Stimulated activated naive B cell treated with anti-CD40 and anti-IgM and Interleukin-4, amounts not matched to agents 10 μg/mL and 1 μg/mL and 100 μg/mL, for 72 hours (primary cell): Measurements from ENCODE around the gene IL23R.
A peak's percentile ranks its signal among the peaks of the same experiment; 100 is the strongest.

ENCODE experiments used
- ATAC-seq, 2 donors: fragments of 150-1000 bp; cut with Tn5 transposase; replicated peaks; 2 replicates each; pipeline ENCODE4 v1.10.0; 2021; ENCODE audit warnings: moderate library complexity in 1 of 2
- DNase-seq: peaks from one replicate; pipeline ENCODE4 v3.0.0; 2021
- H3K27ac Mint-ChIP-seq: one replicate; pipeline ENCODE4 v1.8.0; 2022; ENCODE audit warnings: mild to moderate bottlenecking, mixed read lengths
- H3K27me3 Mint-ChIP-seq, 2 donors: one replicate each; pipeline ENCODE4 v1.8.0; 2022; ENCODE audit warnings: mixed read lengths in 2 of 2
- H3K36me3 Mint-ChIP-seq, 2 donors: one replicate each; pipeline ENCODE4 v1.8.0; 2022; ENCODE audit warnings: mixed read lengths in 2 of 2, mild to moderate bottlenecking in 1 of 2
- H3K4me1 Mint-ChIP-seq, 2 donors: one replicate each; pipeline ENCODE4 v1.8.0; 2022; ENCODE audit warnings: mixed read lengths in 2 of 2, mild to moderate bottlenecking in 1 of 2
- H3K4me3 Mint-ChIP-seq, 2 donors: one replicate each; pipeline ENCODE4 v1.8.0; 2022; ENCODE audit warnings: mild to moderate bottlenecking in 2 of 2, mixed read lengths in 2 of 2, moderate library complexity in 1 of 2
- H3K9me3 Mint-ChIP-seq, 2 donors: one replicate each; pipeline ENCODE4 v1.8.0; 2022; ENCODE audit warnings: mixed read lengths in 2 of 2, mild to moderate bottlenecking in 1 of 2

The IL23R gene

GRCh38 chr1:67262735-67263134 lies 96.5 kb downstream of the IL23R start:
- Mint-ChIP-seq H3K4me1 (peaks cover 4 to 18% of the 10 kb centered on the region in 2 donors), H3K27me3 (peaks cover 0 to 13% of the 10 kb centered on the region in 2 donors), H3K36me3 (no peaks in the 10 kb centered on the region), H3K4me3 (no peak overlapping the region), H3K9me3 (no peaks in the 10 kb centered on the region), H3K27ac (no peak overlapping the region)
- DNase-seq (no peak), ATAC-seq (no peak)

- peaks cover 0 to 13% of the 10 kb centered on the region in 2 donors for H3K27me3 Mint-ChIP-seq
- H3K27ac Mint-ChIP-seq, result no peak overlapping the region
- H3K4me1 Mint-ChIP-seq, result peaks cover 4 to 18% of the 10 kb centered on the region in 2 donors
Measured at GRCh38 chr1:67264152-67264551, 97.9 kb downstream of the IL23R start.

GRCh38 chr1:67264899-67265298 lies 98.6 kb downstream of the IL23R start:
- peak overlapping the region in 1 of 2 donors; percentile 61 for H3K4me3 Mint-ChIP-seq
- ATAC-seq (no peak), DNase-seq (no peak)
- H3K9me3 Mint-ChIP-seq, result no peaks in the 10 kb centered on the region
- H3K36me3 Mint-ChIP-seq, result no peaks in the 10 kb centered on the region
- H3K27ac Mint-ChIP-seq, result no peak overlapping the region
- peaks cover 0 to 13% of the 10 kb centered on the region in 2 donors for H3K27me3 Mint-ChIP-seq
- peaks cover 4 to 18% of the 10 kb centered on the region in 2 donors for H3K4me1 Mint-ChIP-seq

More at GRCh38 chr1:67264152-67264551, 97.9 kb downstream of the IL23R start:
- Mint-ChIP-seq H3K9me3 (no peaks in the 10 kb centered on the region), H3K4me3 (no peak overlapping the region), H3K36me3 (no peaks in the 10 kb centered on the region)
- DNase-seq, result no peak
- ATAC-seq, result no peak

- DNase-seq, result no peak
- ATAC-seq, result no peak
- Mint-ChIP-seq H3K36me3 (peaks cover 5 to 7% of the 10 kb centered on the region in 2 donors), H3K4me3 (no peak overlapping the region), H3K4me1 (peaks cover 4 to 5% of the 10 kb centered on the region in 2 donors), H3K9me3 (peaks cover 5 to 7% of the 10 kb centered on the region in 2 donors), H3K27me3 (peaks cover 0 to 3% of the 10 kb centered on the region in 2 donors), H3K27ac (no peak overlapping the region)
Measured at GRCh38 chr1:67269061-67269460, 102.8 kb downstream of the IL23R start.

GRCh38 chr1:67270541-67270940 lies 104.3 kb downstream of the IL23R start:
- peaks cover 0 to 3% of the 10 kb centered on the region in 2 donors for H3K27me3 Mint-ChIP-seq
- peaks cover 5 to 8% of the 10 kb centered on the region in 2 donors for H3K9me3 Mint-ChIP-seq
- no peak overlapping the region for H3K27ac Mint-ChIP-seq
- H3K4me1 Mint-ChIP-seq, result no peaks in the 10 kb centered on the region
- H3K36me3 Mint-ChIP-seq, result peaks cover 5 to 7% of the 10 kb centered on the region in 2 donors
- ATAC-seq, result no peak
- H3K4me3 Mint-ChIP-seq, result no peak overlapping the region
- no peak for DNase-seq

- DNase-seq, result no peak
- no peak for ATAC-seq
- no peak overlapping the region for H3K4me3 Mint-ChIP-seq
- no peak overlapping the region for H3K27ac Mint-ChIP-seq
- H3K27me3 Mint-ChIP-seq, result peaks cover 0 to 3% of the 10 kb centered on the region in 2 donors
- peaks cover 12% of the 10 kb centered on the region in 2 donors for H3K9me3 Mint-ChIP-seq
- no peaks in the 10 kb centered on the region for H3K4me1 Mint-ChIP-seq
- peaks cover 5 to 7% of the 10 kb centered on the region in 2 donors for H3K36me3 Mint-ChIP-seq
Measured at GRCh38 chr1:67273591-67273990, 107.3 kb downstream of the IL23R start.

- DNase-seq (no peak), ATAC-seq (no peak)
- H3K4me1 Mint-ChIP-seq, result no peaks in the 10 kb centered on the region
- no peak overlapping the region for H3K27ac Mint-ChIP-seq
- H3K36me3 Mint-ChIP-seq, result peaks cover 5 to 7% of the 10 kb centered on the region in 2 donors
- peaks cover 0 to 3% of the 10 kb centered on the region in 2 donors for H3K27me3 Mint-ChIP-seq
- peaks cover 12% of the 10 kb centered on the region in 2 donors for H3K9me3 Mint-ChIP-seq
- H3K4me3 Mint-ChIP-seq, result no peak overlapping the region
Measured at GRCh38 chr1:67274623-67275325, 108.5 kb downstream of the IL23R start.

- Mint-ChIP-seq H3K4me1 (peaks cover under 1% of the 10 kb centered on the region in 2 donors), H3K4me3 (no peak overlapping the region), H3K27me3 (peaks cover 0 to 6% of the 10 kb centered on the region in 2 donors)
Measured at GRCh38 chr1:67280696-67281095, 114.4 kb downstream of the IL23R start.

GRCh38 chr1:67281244-67281643 lies 115.0 kb downstream of the IL23R start:
- peaks cover 6% of the 10 kb centered on the region in 2 donors for H3K4me1 Mint-ChIP-seq
- ATAC-seq, result no peak
- no peaks in the 10 kb centered on the region for H3K36me3 Mint-ChIP-seq
- no peak overlapping the region for H3K27ac Mint-ChIP-seq
- H3K9me3 Mint-ChIP-seq, result peaks cover 0 to under 1% of the 10 kb centered on the region in 2 donors
- peaks cover 0 to 6% of the 10 kb centered on the region in 2 donors for H3K27me3 Mint-ChIP-seq
- DNase-seq, result no peak
- H3K4me3 Mint-ChIP-seq, result no peak overlapping the region

More at GRCh38 chr1:67280696-67281095, 114.4 kb downstream of the IL23R start:
- no peak for ATAC-seq
- Mint-ChIP-seq H3K36me3 (no peaks in the 10 kb centered on the region), H3K9me3 (peaks cover 3 to 6% of the 10 kb centered on the region in 2 donors), H3K27ac (no peak overlapping the region)
- no peak for DNase-seq

GRCh38 chr1:67285780-67286488 lies 119.7 kb downstream of the IL23R start:
- peak; percentile 98 to 99 for ATAC-seq
- Mint-ChIP-seq H3K27me3 (peaks cover 3 to 14% of the 10 kb centered on the region in 2 donors), H3K4me3 (no peak overlapping the region), H3K27ac (peak overlapping the region; percentile 33), H3K36me3 (no peaks in the 10 kb centered on the region), H3K9me3 (peaks cover 0 to 2% of the 10 kb centered on the region in 2 donors), H3K4me1 (peaks cover 12 to 13% of the 10 kb centered on the region in 2 donors)
- DNase-seq, result no peak

- no peak for ATAC-seq
- no peak overlapping the region for H3K4me3 Mint-ChIP-seq
- no peak overlapping the region for H3K27ac Mint-ChIP-seq
- peaks cover 12 to 13% of the 10 kb centered on the region in 2 donors for H3K4me1 Mint-ChIP-seq
- H3K9me3 Mint-ChIP-seq, result peaks cover 0 to 5% of the 10 kb centered on the region in 2 donors
- DNase-seq, result no peak
- H3K27me3 Mint-ChIP-seq, result peaks cover 3 to 15% of the 10 kb centered on the region in 2 donors
- peaks cover 0 to under 1% of the 10 kb centered on the region in 2 donors for H3K36me3 Mint-ChIP-seq
Measured at GRCh38 chr1:67290236-67290635, 124.0 kb downstream of the IL23R start.

GRCh38 chr1:67294836-67295617 lies 128.8 kb downstream of the IL23R start:
- peaks cover 0 to 7% of the 10 kb centered on the region in 2 donors for H3K27me3 Mint-ChIP-seq
- ATAC-seq, result no peak
- no peak for DNase-seq
- no peak overlapping the region for H3K27ac Mint-ChIP-seq
- H3K9me3 Mint-ChIP-seq, result peaks cover 0 to 5% of the 10 kb centered on the region in 2 donors
- peaks cover 0 to 2% of the 10 kb centered on the region in 2 donors for H3K36me3 Mint-ChIP-seq
- no peak overlapping the region for H3K4me3 Mint-ChIP-seq
- no peaks in the 10 kb centered on the region for H3K4me1 Mint-ChIP-seq

- H3K27me3 Mint-ChIP-seq, result no peaks in the 10 kb centered on the region
- peaks cover 0 to 1% of the 10 kb centered on the region in 2 donors for H3K4me1 Mint-ChIP-seq
- no peak for ATAC-seq
- no peak overlapping the region for H3K27ac Mint-ChIP-seq
- peaks cover 0 to 2% of the 10 kb centered on the region in 2 donors for H3K36me3 Mint-ChIP-seq
- no peak overlapping the region for H3K4me3 Mint-ChIP-seq
- H3K9me3 Mint-ChIP-seq, result peaks cover 0 to 2% of the 10 kb centered on the region in 2 donors
- no peak for DNase-seq
Measured at GRCh38 chr1:67298762-67299161, 132.5 kb downstream of the IL23R start.

- Mint-ChIP-seq H3K36me3 (peaks cover 0 to 2% of the 10 kb centered on the region in 2 donors), H3K4me3 (no peak overlapping the region), H3K4me1 (peaks cover 0 to 1% of the 10 kb centered on the region in 2 donors), H3K27me3 (no peaks in the 10 kb centered on the region), H3K27ac (no peak overlapping the region), H3K9me3 (peaks cover 0 to 2% of the 10 kb centered on the region in 2 donors)
- DNase-seq (no peak), ATAC-seq (no peak)
Measured at GRCh38 chr1:67299296-67299695, 133.0 kb downstream of the IL23R start.
